K562 (cell line): ENCODE measurements around the gene HNMT. TPM values are rescaled to one million over a fixed set of nuclear protein-coding genes. Genes with fewer than 3 reads are reported as not detected.

Source experiments
- ARNT ChIP-seq, 2 experiments: fragments of 450-650 bp; IDR thresholded peaks; 2 replicates each; pipeline ENCODE4 v1.6.1; 2016; ENCODE audit warnings: mild to moderate bottlenecking in 1 of 2
- ATF1 ChIP-seq, 2 experiments: fragments of 450-650 bp in 1 of 2; IDR thresholded peaks; 2 replicates each; pipeline ENCODE4 v1.6.1; 2016; ENCODE audit warnings: missing compliant biosample characterization in 1 of 2, missing genetic modification characterization in 1 of 2
- CCAR2 ChIP-seq: fragments of 200-400 bp; formaldehyde crosslinking; IDR thresholded peaks from 2 replicates; pipeline ENCODE4 v1.6.1; 2017; ENCODE audit warnings: mild to moderate bottlenecking, low read depth, low read length
- CGGBP1 ChIP-seq: fragments of 250-450 bp; sonication (Bioruptor Pico); IDR thresholded peaks from 2 replicates; pipeline ENCODE4 v1.9.0; 2021; ENCODE audit warnings: mild to moderate bottlenecking
- CHD7 ChIP-seq: fragments of 200-600 bp; sonication (generic); IDR thresholded peaks from one replicate; pipeline ENCODE4 v1.6.1; 2012; ENCODE audit warnings: mild to moderate bottlenecking, low read depth, low read length, inconsistent platforms
- FUS ChIP-seq: fragments of 200-400 bp; formaldehyde crosslinking; optimal IDR thresholded peaks from 2 replicates; pipeline ENCODE3; 2017; ENCODE audit warnings: low read depth, low read length
- MAFF ChIP-seq: IDR thresholded peaks from 2 replicates; pipeline ENCODE4 v1.6.1; 2012; ENCODE audit warnings: low read length, improper control_type of control experiment
- PML ChIP-seq: IDR thresholded peaks from 2 replicates; pipeline ENCODE4 v1.6.1; 2012; ENCODE audit warnings: low read length, inconsistent platforms
- PRMT5 ChIP-seq: sonication (generic); formaldehyde crosslinking; IDR thresholded peaks from 2 replicates; pipeline ENCODE4 v1.5.0; 2020; ENCODE audit warnings: missing genetic modification reagents
- VEZF1 ChIP-seq: fragments of 200-800 bp; sonication (Bioruptor generic); IDR thresholded peaks from 2 replicates; pipeline ENCODE4 v1.6.1; 2017; ENCODE audit warnings: missing genetic modification characterization, missing compliant biosample characterization
- ZHX1 ChIP-seq: fragments of 150-350 bp; conservative IDR thresholded peaks from 2 replicates; pipeline ENCODE4 v1.6.1; 2014; ENCODE audit warnings: low read length
- ZNF174 ChIP-seq: fragments of 250-450 bp; sonication (Bioruptor Pico); IDR thresholded peaks from 2 replicates; pipeline ENCODE4 v1.4.0; 2020; ENCODE audit warnings: mild to moderate bottlenecking
- ZNF212 ChIP-seq: fragments of 450-650 bp; formaldehyde crosslinking; IDR thresholded peaks from 2 replicates; pipeline ENCODE4 v1.4.0; 2020; ENCODE audit warnings: mild to moderate bottlenecking
- ZNF431 ChIP-seq: sonication (generic); formaldehyde crosslinking; IDR thresholded peaks from 2 replicates; pipeline ENCODE4 v1.8.0; 2022; ENCODE audit warnings: mild to moderate bottlenecking, missing genetic modification reagents
- polyA plus RNA-seq, 8 experiments: library from polyadenylated mRNA; depleted of rRNA in 4 of 8; stranded (reverse) in 5 of 8; unstranded in 3 of 8; fragments of >200 nt; fragmentation: Nextera tagmentation in 2 of 8; fragmentation: Illumina TruSeq in 1 of 8; extraction: Ambion mirVana in 2 of 8; extraction: Trizol in 1 of 8; gene quantifications; 2 replicates each; pipeline versions ENCODE4 v1.2.1 to v1.2.3, GENCODE V29; 2011 to 2014; ENCODE audit warnings: inconsistent platforms in 1 of 8, missing spikeins in 1 of 8
- total RNA-seq, 7 experiments: library from RNA; depleted of rRNA in 6 of 7; stranded (reverse); fragments of >200 nt in 6 of 7; fragmentation: Illumina TruSeq in 2 of 7; extraction: Trizol in 2 of 7; gene quantifications; 2 replicates each; pipeline versions ENCODE4 v1.2.1 to v1.2.3, GENCODE V29; 2011 to 2021; ENCODE audit warnings: low replicate concordance in 1 of 7

HNMT gene
- total and polyA plus RNA-seq, 9 of the 15 experiments (the other 6 are each of a cell fraction or from before 2014, with no cell fraction given): 3.1 to 10.9 (median 5.3) TPM

- TF ChIP-seq CHD7 (no peak), VEZF1 (peak; percentile 42; the same call in 1 of the 2 replicates), CCAR2 (no peak), PRMT5 (no peak), ZNF212 (CRISPR knock-in tag) (no peak), ZHX1 (no peak), PML (0 out of 2 replicates have a peak, but pooled peaks have one; percentile 31), ATF1 (CRISPR knock-in tag; IDR thresholded peaks at IDR 0.05) (no peak), ATF1 (tag; IDR thresholded peaks at IDR 0.05) (0 out of 2 replicates have a peak, but pooled peaks have one; percentile 23), FUS (no peak), ARNT (IDR thresholded peaks at IDR 0.05) (no peak), ZNF431 (no peak), CGGBP1 (no peak), MAFF (peak; percentile 86), ZNF174 (CRISPR knock-in tag) (no peak)
These were observed 59.0 kb downstream of the HNMT start (continued) for GRCh38 chr2:138023298-138023697.
